Epithelial cell of esophagus (primary cell): Measurements from ENCODE around the gene RAB44.

Experiments used
- DNase-seq: peaks from one replicate; pipeline ENCODE4 v3.0.0; 2010; ENCODE audit warnings: low read depth
- H3K4me3 ChIP-seq: 2 replicates; pipeline ENCODE4 v1.5.1; 2011; ENCODE audit warnings: mild to moderate bottlenecking, low read length, control low read depth
- TF ChIP-seq, protein P1 (sequence below): IDR thresholded peaks from 2 replicates; pipeline ENCODE4 v1.5.1; 2011; ENCODE audit warnings: low read depth, mild to moderate bottlenecking, low read length, control low read depth, inconsistent platforms; ENCODE audit not compliant: insufficient read depth; ENCODE audit errors: missing control alignments

The RAB44 gene

GRCh38 chr6:36754582-36755434, 57.2 kb downstream of the RAB44 start:
- DNase-seq, result no peak
- no peak overlapping the region for H3K4me3 ChIP-seq
- TF ChIP-seq, protein P1, sequence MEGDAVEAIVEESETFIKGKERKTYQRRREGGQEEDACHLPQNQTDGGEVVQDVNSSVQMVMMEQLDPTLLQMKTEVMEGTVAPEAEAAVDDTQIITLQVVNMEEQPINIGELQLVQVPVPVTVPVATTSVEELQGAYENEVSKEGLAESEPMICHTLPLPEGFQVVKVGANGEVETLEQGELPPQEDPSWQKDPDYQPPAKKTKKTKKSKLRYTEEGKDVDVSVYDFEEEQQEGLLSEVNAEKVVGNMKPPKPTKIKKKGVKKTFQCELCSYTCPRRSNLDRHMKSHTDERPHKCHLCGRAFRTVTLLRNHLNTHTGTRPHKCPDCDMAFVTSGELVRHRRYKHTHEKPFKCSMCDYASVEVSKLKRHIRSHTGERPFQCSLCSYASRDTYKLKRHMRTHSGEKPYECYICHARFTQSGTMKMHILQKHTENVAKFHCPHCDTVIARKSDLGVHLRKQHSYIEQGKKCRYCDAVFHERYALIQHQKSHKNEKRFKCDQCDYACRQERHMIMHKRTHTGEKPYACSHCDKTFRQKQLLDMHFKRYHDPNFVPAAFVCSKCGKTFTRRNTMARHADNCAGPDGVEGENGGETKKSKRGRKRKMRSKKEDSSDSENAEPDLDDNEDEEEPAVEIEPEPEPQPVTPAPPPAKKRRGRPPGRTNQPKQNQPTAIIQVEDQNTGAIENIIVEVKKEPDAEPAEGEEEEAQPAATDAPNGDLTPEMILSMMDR, result no peak

GRCh38 chr6:36755435-36756348, 58.1 kb downstream of the RAB44 start:
- DNase-seq, result peak; percentile 89
- TF ChIP-seq, protein P1, result no peak
- H3K4me3 ChIP-seq, result no peak overlapping the region

DNA sequence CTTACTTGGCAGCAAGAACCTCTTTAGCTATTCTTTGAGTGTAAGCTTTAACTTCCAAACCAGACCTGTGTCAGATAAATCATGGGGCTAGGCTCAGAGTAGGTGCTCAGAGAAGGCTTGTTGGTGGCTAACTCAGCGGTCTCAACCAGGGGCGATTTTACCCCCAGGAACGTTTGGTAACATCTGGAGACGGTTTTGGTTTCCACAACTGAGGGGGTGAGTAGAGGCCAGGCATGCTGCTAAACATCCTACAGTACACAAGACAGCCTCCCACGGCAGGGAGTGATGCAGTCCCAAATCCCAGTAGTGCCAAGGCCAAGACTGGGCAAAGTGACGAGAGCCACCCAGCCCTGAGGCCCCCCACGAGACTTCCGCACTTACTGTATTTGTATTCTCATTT, 59.2 kb downstream of the RAB44 start:
- no peak overlapping the region for H3K4me3 ChIP-seq
- no peak for DNase-seq
- TF ChIP-seq, protein P1, result no peak

DNA sequence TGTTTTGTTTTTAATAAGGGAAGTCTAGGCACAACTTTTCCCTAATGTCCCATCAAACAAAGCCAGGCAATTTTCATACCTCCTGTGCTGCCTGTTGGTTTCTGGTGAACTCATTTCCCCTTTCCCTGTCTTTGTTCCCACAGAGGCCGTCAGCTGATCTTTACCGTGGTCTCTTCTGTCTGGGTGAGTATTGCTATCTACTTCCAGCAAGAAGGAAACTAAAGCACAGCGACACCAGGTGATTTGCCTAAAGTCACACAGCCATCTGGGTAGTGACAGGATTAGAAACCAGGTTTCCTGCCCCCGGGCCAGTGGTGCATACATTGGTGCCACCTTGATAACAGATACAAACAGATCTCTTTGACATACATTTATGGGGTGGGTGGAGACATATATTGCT, 59.6 kb downstream of the RAB44 start:
- no peak for DNase-seq
- TF ChIP-seq, protein P1, result no peak
- H3K4me3 ChIP-seq, result no peak overlapping the region

- no peak for DNase-seq
- H3K4me3 ChIP-seq, result no peak overlapping the region
- TF ChIP-seq, protein P1, result no peak
These were observed 60.4 kb downstream of the RAB44 start for GRCh38 chr6:36757943-36758508.

DNA sequence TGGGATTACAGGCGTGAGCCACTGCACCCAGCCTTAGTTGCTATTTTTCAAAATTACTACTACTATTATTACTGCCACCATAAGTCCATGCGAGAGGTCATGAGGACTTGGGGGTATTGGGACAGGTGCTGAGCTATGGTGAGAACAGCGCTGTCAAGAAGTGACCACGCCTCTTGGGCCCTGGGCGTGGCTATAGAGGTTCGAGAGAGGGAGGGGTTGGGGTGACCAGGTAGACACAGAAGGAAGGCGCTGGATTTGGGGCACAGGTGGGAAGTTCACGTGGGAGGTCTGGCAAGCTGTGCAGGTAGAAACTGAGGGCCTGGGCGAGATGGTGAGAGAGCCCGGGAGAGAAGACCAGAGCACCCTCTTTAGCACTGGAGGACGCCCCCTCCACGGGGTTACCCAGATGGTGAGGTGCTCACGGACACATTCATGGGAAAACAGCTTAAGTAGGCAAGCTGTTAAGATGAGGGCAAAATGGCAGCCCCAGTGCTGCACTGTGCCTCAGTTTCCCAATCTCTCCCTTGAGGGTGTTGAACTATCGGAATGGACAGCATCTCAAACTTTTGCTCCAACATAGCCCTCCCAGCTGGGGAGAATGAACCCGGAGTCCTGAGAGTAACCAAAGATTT, 61.0 kb downstream of the RAB44 start:
- TF ChIP-seq, protein P1, result no peak
- DNase-seq, result no peak
- H3K4me3 ChIP-seq, result no peak overlapping the region
